H9 (cell line): Measurements from ENCODE around the gene CTDNEP1. TPM values are rescaled to one million over a fixed set of nuclear protein-coding genes. Genes with fewer than 3 reads are reported as not detected.

ENCODE experiments used
- DNase-seq: peaks from one replicate; pipeline ENCODE4 v3.0.0-alpha.2; 2017
- H2AFZ ChIP-seq: one replicate; pipeline ENCODE4 v1.6.1; 2013; ENCODE audit warnings: mild to moderate bottlenecking, low read length, control low read depth, moderate library complexity
- H2AK5ac ChIP-seq: 2 replicates; pipeline ENCODE4 v1.6.1; 2013; ENCODE audit warnings: low read length, control low read depth, mixed read lengths; ENCODE audit not compliant: insufficient read length
- H2BK120ac ChIP-seq: one replicate; pipeline ENCODE4 v1.6.1; 2013; ENCODE audit warnings: low read depth, mild to moderate bottlenecking, low read length, control low read depth, inconsistent platforms; ENCODE audit not compliant: poor library complexity, severe bottlenecking
- H2BK12ac ChIP-seq: 2 replicates; pipeline ENCODE4 v1.6.1; 2013; ENCODE audit warnings: low read length, control low read depth, mixed read lengths, low read depth; ENCODE audit not compliant: insufficient read length
- H2BK15ac ChIP-seq: 2 replicates; pipeline ENCODE4 v1.6.1; 2013; ENCODE audit warnings: low read depth, low read length, control low read depth
- H2BK20ac ChIP-seq: one replicate; pipeline ENCODE4 v1.6.1; 2013; ENCODE audit warnings: low read depth, mild to moderate bottlenecking, low read length, control low read depth, inconsistent platforms; ENCODE audit not compliant: poor library complexity, severe bottlenecking
- H2BK5ac ChIP-seq: 2 replicates; pipeline ENCODE4 v1.6.1; 2013; ENCODE audit warnings: low read length, control low read depth, mixed read lengths; ENCODE audit not compliant: insufficient read length
- H3K14ac ChIP-seq: 2 replicates; pipeline ENCODE4 v1.6.1; 2013; ENCODE audit warnings: low read length, control low read depth; ENCODE audit not compliant: insufficient read depth
- H3K18ac ChIP-seq: 2 replicates; pipeline ENCODE4 v1.6.1; 2013; ENCODE audit warnings: low read depth, mild to moderate bottlenecking, mixed read lengths, low read length, control low read depth; ENCODE audit not compliant: insufficient read length
- H3K23ac ChIP-seq: 2 replicates; pipeline ENCODE4 v1.6.1; 2013; ENCODE audit warnings: low read length, control low read depth, mixed read lengths, low read depth; ENCODE audit not compliant: insufficient read length
- H3K23me2 ChIP-seq: 2 replicates; pipeline ENCODE4 v1.6.1; 2013; ENCODE audit warnings: low read depth, mild to moderate bottlenecking, mixed read lengths, low read length, control low read depth; ENCODE audit not compliant: insufficient read length, poor library complexity, severe bottlenecking
- H3K27ac ChIP-seq: 2 replicates; pipeline ENCODE4 v1.5.1; 2013; ENCODE audit warnings: low read length, control low read depth, mixed read lengths, low read depth; ENCODE audit not compliant: insufficient read length
- H3K27me3 ChIP-seq: 2 replicates; pipeline ENCODE4 v1.6.1; 2013; ENCODE audit warnings: low read length, control low read depth, inconsistent platforms; ENCODE audit not compliant: insufficient read depth
- H3K4ac ChIP-seq: 2 replicates; pipeline ENCODE4 v1.6.1; 2013; ENCODE audit warnings: low read depth, mild to moderate bottlenecking, control low read depth, inconsistent platforms, low read length, moderate library complexity
- H3K4me1 ChIP-seq: 2 replicates; pipeline ENCODE4 v1.6.1; 2013; ENCODE audit warnings: low read length, control low read depth, inconsistent platforms; ENCODE audit not compliant: insufficient read depth
- H3K4me2 ChIP-seq: 2 replicates; pipeline ENCODE4 v1.6.1; 2013; ENCODE audit warnings: low read length, control low read depth, mixed read lengths; ENCODE audit not compliant: insufficient read length, insufficient read depth
- H3K56ac ChIP-seq: 2 replicates; pipeline ENCODE4 v1.6.1; 2013; ENCODE audit warnings: low read depth, mild to moderate bottlenecking, mixed read lengths, low read length, control low read depth; ENCODE audit not compliant: insufficient read length
- H3K79me1 ChIP-seq: 2 replicates; pipeline ENCODE4 v1.6.1; 2013; ENCODE audit warnings: low read depth, mild to moderate bottlenecking, moderate library complexity, low read length, control low read depth, inconsistent platforms; ENCODE audit not compliant: insufficient read depth, poor library complexity, severe bottlenecking
- H3K79me2 ChIP-seq: 2 replicates; pipeline ENCODE4 v1.6.1; 2013; ENCODE audit warnings: low read length, control low read depth, inconsistent platforms; ENCODE audit not compliant: insufficient read depth
- H3K9ac ChIP-seq: 2 replicates; pipeline ENCODE4 v1.6.1; 2013; ENCODE audit warnings: low read length, control low read depth, mixed read lengths; ENCODE audit not compliant: insufficient read length; ENCODE audit errors: extremely low read depth
- H3K9me3 ChIP-seq: one replicate; pipeline ENCODE4 v1.6.1; 2013; ENCODE audit warnings: low read depth, low read length, inconsistent platforms; ENCODE audit not compliant: control insufficient read depth
- H3T11ph ChIP-seq: one replicate; pipeline ENCODE4 v1.6.1; 2013; ENCODE audit warnings: mild to moderate bottlenecking, low read length, control low read depth, inconsistent platforms
- H4K20me1 ChIP-seq: one replicate; pipeline ENCODE4 v1.6.1; 2013; ENCODE audit not compliant: control insufficient read depth, insufficient read length, insufficient read depth
- H4K5ac ChIP-seq: 2 replicates; pipeline ENCODE4 v1.6.1; 2013; ENCODE audit warnings: low read depth, mild to moderate bottlenecking, mixed read lengths, low read length, control low read depth; ENCODE audit not compliant: insufficient read length
- H4K8ac ChIP-seq: replicated peaks from 2 replicates; pipeline ENCODE4 v1.6.1; 2013; ENCODE audit warnings: low read length, control low read depth, mixed read lengths, low read depth; ENCODE audit not compliant: insufficient read length
- H4K91ac ChIP-seq: 2 replicates; pipeline ENCODE4 v1.6.1; 2013; ENCODE audit warnings: low read depth, mild to moderate bottlenecking, moderate library complexity, mixed read lengths, low read length, control low read depth; ENCODE audit not compliant: insufficient read length
- H3K27ac Mint-ChIP-seq, 3 experiments: 2 replicates in 2 of 3; 3 replicates in 1 of 3; pipeline ENCODE4 v1.8.0; 2020 to 2021; ENCODE audit warnings: mixed read lengths in 3 of 3, mild to moderate bottlenecking in 1 of 3, moderate library complexity in 1 of 3
- H3K27me3 Mint-ChIP-seq: 2 replicates; pipeline ENCODE4 v1.8.0; 2021; ENCODE audit warnings: low read depth, mild to moderate bottlenecking, moderate library complexity, mixed read lengths
- H3K36me3 Mint-ChIP-seq, 3 experiments: 2 replicates in 2 of 3; 3 replicates in 1 of 3; pipeline ENCODE4 v1.8.0; 2020 to 2021; ENCODE audit warnings: low read depth in 3 of 3, mixed read lengths in 3 of 3; ENCODE audit not compliant: insufficient read depth in 1 of 3
- H3K4me1 Mint-ChIP-seq, 2 experiments: 2 replicates each; pipeline ENCODE4 v1.8.0; 2020; ENCODE audit warnings: mixed read lengths in 2 of 2
- H3K4me3 Mint-ChIP-seq, 2 experiments: 2 replicates in 1 of 2; 3 replicates in 1 of 2; pipeline ENCODE4 v1.8.0; 2020 to 2021; ENCODE audit warnings: mild to moderate bottlenecking in 2 of 2, mixed read lengths in 2 of 2, moderate library complexity in 1 of 2
- H3K9me3 Mint-ChIP-seq, 2 experiments: 2 replicates in 1 of 2; 3 replicates in 1 of 2; pipeline ENCODE4 v1.8.0; 2020; ENCODE audit warnings: mild to moderate bottlenecking in 2 of 2, mixed read lengths in 2 of 2, moderate library complexity in 1 of 2
- CTCF ChIP-seq: fragments of 200-600 bp; sonication (generic); conservative IDR thresholded peaks from 3 replicates; pipeline ENCODE4 v1.8.0; 2021; ENCODE audit warnings: antibody characterized with exemption, mild to moderate bottlenecking
- WGBS: extraction: QIAGEN DNeasy Blood & Tissue Kit; methylation state at CpG from one replicate; pipeline ENCODE4 v1.1.7; 2013; ENCODE audit warnings: missing lambda C conversion rate, low lambda C conversion rate, mixed read lengths; ENCODE audit not compliant: insufficient read length; ENCODE audit errors: extremely low coverage; 5-methylcytosine and 5-hydroxymethylcytosine counted together
- total RNA-seq: library from RNA; stranded (reverse); gene quantifications from 2 replicates; pipeline ENCODE4 v1.2.1, GENCODE V29; 2021

CTDNEP1 gene
- total RNA-seq, 1 experiment from 2014 or later, result 134 TPM

- Histone ChIP-seq H2AFZ (no peak overlapping the region), H2BK12ac (no peak overlapping the region), H2BK5ac (no peak overlapping the region), H3K9ac (no peak overlapping the region), H4K8ac (no peak overlapping the region), H3K14ac (no peak overlapping the region), H3K27ac (no peak overlapping the region), H4K91ac (no peak overlapping the region), H2BK20ac (no peak overlapping the region), H2BK120ac (no peak overlapping the region), H3K23me2 (peaks cover 5% of the 10 kb centered on the region), H3K79me2 (no peaks in the 10 kb centered on the region), H3K23ac (no peak overlapping the region), H4K5ac (no peak overlapping the region), H3K4me1 (no peaks in the 10 kb centered on the region), H3K56ac (no peak overlapping the region), H3K4ac (no peak overlapping the region), H3K9me3 (no peaks in the 10 kb centered on the region), H2AK5ac (no peak overlapping the region), H3K18ac (no peak overlapping the region), H3K79me1 (no peaks in the 10 kb centered on the region), H4K20me1 (no peaks in the 10 kb centered on the region), H2BK15ac (no peak overlapping the region), H3K27me3 (no peaks in the 10 kb centered on the region), H3K4me2 (no peak overlapping the region), H3T11ph (no peak overlapping the region)
- WGBS, result no CpG with 5 or more reads among the region's 4 CpGs
- peaks cover 25 to 72% (median 62%) of the 10 kb centered on the region in 3 experiments; a peak in 6 of 7 replicates for H3K36me3 Mint-ChIP-seq
- H3K4me1 Mint-ChIP-seq, result peaks cover 26 to 30% of the 10 kb centered on the region in 2 experiments
- DNase-seq, result no peak
- TF ChIP-seq CTCF, result no peak
- H3K27me3 Mint-ChIP-seq, result peaks cover 1% of the 10 kb centered on the region; the same call in 1 of the 2 replicates
- no peaks in the 10 kb centered on the region; a peak in 1 of 5 replicates for H3K9me3 Mint-ChIP-seq
- H3K4me3 Mint-ChIP-seq, result peak overlapping the region in 1 of 2 experiments; percentile 47; a peak in 1 of 5 replicates
- no peak overlapping the region for H3K27ac Mint-ChIP-seq
Measured at GRCh38 chr17:7223375-7223774, 28.2 kb downstream of the CTDNEP1 start.
